HG03280 (cell line): ENCODE results near the gene HAT1.
"Not testable (repeated sequence)": the region's sequence is repeated elsewhere in the genome, so short reads cannot be mapped to it uniquely, and the experiment has no call there.

ENCODE experiments used
- ATAC-seq: cut with Tn5 transposase; IDR thresholded peaks from one replicate; pipeline ENCODE4 v1.9.1; 2021; ENCODE audit warnings: mild to moderate bottlenecking, moderate library complexity; ENCODE audit not compliant: unreplicated experiment

Gene HAT1, protein sequence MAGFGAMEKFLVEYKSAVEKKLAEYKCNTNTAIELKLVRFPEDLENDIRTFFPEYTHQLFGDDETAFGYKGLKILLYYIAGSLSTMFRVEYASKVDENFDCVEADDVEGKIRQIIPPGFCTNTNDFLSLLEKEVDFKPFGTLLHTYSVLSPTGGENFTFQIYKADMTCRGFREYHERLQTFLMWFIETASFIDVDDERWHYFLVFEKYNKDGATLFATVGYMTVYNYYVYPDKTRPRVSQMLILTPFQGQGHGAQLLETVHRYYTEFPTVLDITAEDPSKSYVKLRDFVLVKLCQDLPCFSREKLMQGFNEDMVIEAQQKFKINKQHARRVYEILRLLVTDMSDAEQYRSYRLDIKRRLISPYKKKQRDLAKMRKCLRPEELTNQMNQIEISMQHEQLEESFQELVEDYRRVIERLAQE

DNA sequence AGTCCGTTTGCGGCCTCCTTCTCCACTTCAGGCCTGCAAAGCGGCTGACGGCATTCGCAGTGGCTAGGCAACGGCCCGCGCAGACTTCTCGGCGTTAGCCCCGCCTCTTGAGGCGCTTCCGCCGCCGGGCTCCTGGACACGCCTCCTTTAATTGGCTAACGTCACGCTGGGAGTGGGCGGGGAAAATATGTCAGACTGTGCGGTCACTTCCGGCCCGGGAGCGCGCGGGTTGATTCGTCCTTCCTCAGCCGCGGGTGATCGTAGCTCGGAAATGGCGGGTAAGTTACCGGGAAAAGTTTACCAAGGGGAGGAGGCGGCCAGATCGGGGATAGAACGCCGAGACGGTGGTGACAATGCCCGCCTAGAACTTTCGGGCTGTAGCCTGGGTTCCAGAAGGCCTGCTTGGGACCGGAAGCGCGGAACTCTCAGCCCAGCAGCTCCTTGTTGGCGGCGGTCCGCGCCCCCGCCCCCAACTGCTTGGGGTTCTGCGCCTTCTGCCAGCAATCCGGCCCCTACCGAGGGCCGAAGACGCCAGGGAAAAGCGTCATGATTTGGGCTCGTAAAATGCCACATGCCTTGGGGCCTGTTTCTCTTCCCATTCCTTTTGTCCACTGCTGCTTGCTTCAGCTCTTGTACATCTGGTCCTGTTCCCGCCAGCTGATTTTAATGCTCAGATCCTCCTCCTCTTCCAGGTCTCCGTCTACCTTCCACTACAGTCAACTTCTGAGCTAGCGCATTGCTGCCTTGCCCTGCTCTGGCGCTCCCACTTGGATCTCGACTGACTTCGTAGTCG, at the start of gene HAT1:
TSS of gene HAT1 (plus strand) at position 232 of the 793 bp plus-strand sequence. CDS start at position 272, 40 bp downstream.
- ATAC-seq: peak; percentile 98

DNA sequence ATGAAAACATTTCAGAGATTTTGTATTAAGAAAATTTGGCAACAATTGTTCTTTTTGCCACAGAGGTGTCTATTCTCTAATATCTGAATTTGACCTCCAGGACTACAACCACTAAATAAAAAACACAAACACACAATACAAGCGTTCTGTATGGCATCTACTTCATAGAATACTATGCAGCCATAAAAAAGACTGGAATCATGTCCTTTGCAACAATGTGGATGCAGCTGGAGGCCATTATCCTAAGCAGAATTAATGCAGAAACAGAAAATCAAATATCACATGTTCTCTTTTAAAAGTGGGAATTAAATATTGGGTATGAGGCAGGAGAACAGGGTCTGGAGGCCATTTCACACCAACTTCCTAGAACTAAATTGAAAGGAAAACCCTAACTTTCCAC, 47.7 kb upstream of the HAT1 start:
- ATAC-seq: no peak

DNA sequence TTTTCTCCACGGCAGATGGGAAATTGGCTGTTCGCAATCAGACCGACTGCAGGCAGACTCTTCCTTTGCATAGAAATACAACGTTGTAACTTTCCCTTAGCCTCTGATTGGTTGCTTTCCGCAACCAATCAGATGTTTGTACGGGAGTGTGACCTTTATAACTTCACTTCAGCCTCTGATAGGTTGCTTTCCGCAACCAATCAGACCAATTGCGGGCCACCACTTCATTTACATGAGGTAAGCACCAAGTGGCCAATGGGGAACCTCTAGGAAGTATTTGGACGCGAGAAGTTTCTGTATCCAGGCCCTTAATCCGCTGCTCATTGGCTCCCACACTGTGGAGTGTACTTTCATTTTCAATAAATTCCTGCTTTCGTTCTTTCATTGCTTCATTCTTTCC, 47.3 kb upstream of the HAT1 start:
- no peak for ATAC-seq

DNA sequence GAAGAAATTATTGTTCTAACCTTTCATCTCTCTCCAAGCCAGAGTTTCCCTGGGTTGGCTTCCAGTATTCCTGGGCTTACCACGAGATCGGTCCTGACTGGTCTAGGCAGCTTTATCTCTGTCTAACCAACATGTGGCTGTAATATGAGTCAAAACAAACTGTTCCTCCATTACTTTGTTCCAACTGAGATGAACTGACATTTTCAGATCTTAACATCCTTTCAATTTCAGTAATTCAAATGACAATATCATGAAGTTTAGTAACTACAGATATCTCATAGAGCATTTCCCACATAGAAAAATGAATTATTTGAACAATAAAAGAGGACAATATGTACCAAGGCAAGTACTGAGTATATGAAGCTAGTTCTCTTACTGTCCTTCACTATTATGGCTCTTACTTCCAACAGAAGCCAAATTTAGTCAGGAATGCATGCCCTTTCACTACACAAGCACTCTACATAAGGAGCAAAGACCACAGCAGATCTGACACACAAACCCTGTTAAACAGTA, 43.7 kb upstream of the HAT1 start:
- ATAC-seq: no peak

DNA sequence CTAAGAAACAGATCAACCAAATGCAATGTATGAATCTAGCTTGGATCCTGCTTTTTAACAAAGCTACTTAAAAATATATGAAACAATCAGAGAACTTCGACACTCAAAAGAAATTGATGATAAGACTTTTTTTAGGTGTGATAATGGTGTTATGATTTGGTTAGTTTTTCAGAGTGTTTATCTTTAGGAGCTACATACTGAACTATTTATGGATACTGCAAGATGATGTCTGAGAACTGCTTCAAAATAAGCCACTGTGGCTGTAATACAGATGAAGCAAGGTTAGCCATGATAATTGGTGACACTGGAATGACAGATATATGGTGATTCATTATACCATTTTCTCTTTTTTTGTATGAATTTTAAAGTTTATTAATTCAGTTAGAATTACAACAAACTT, 42.4 kb upstream of the HAT1 start:
- ATAC-seq: no peak

DNA sequence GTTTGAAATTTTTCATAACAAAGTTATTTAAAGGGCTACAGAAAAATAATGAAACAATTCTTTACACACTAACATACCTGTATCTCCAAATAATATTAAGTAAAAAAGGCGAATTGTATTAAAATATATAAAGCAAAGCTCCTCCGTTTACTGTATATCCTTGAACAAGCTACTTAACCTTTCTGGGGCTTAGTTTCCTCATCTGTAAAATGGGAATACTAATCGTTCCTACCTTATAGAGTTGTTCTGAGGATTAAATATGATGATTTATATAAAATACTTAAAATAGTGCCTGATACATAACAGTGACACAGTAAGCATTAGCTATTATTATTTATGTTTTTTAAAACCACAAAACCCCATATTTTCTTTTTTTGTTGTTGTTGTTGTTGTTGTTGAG, 41.5 kb upstream of the HAT1 start:
- ATAC-seq: no peak

DNA sequence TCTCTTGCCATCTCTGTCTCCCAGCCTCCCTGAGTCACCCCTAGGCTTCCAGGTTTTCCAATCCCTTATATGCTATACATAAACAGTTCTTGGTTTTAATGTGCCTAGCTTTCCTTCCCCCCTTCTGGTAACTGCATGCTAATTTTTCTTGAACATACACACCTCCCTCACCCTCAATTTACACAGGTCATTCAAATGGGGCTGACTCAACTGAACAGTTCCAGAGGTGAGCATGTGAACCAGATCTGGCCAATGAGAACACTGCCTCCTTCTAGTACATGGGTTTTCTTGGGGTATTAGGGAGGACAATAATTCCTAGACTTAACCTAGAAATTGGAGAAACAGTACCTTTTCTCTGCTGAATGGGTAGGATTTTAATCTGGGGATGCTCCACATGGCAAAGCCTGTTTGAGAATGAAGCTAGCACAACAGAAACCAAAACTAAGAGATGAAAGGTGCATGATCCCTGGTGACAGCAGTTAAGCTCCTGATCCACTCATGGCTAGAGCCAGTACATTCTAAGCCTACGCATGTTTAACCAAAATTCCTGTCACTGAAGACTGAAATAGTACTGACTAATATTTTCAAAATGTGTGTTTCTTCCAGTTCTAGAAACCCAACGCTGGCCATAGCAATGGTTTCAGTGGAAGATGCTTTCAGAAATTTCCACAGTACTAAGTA, 40.0 kb upstream of the HAT1 start:
- peak; percentile 65 for ATAC-seq

DNA sequence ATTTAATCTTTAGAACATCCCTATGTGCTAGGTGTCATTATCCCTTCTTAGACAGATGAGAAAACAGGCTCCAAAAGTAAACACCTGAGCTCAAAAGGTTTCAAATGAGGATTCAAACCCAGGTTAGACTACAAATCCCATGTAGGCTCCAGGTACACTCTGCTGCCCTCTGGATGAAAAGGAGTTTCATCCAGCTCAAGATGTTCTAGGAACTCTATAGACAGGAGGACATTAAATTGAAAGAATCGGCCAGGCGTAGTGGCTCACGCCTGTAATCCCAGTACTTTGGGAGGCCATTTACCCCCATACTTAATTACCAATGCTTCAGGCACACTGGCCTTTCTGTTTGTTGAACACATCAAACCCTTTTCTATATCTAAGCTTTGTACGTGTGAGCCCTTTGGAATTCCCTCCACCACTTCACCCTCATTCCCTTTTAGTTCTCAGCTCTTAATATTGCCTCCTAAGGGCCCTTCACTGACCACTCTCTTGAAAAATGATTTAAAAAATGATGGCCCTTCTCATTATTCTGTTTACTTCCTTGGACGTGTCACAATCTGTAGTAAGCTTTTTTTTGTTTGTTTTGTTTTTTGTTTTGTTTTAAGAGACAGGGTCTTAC, 38.9 kb upstream of the HAT1 start:
- no peak for ATAC-seq

DNA sequence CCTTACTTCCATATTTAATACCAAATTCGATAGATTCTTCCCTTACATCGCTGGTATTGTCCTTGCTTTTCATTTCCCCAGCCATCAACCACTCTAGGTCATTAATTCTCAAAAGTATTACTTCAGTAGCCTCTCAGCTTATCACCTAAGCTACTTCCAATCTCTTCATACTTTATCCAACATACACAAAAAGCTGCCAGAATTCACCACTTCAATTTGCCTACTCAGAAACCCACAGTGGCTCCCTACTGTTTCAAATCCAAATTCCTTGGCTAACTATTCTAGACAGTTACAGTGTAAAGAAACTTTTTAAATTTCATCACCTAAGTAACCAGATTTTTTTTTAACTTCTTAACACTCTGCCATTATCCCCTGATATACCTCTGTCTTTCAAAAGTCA, 32.9 kb upstream of the HAT1 start:
- no peak for ATAC-seq

DNA sequence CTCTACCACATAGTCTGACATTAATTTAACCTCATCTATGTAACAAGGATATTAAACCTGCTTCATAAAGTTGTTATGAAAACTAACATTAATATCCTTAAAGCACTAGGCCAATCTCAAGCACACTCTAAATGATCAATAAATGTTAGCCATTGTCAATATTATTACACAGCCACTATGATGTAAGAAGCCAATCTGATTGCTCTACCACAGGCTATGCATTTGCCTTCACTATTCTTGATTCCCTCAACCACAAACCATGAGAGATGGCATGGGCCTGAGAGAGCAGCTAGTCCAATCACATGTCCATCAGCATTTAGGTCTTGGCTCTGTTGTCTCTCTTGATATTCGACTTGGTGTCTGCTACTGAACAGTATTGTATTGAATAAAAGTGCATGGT, 32.5 kb upstream of the HAT1 start:
- ATAC-seq: no peak

DNA sequence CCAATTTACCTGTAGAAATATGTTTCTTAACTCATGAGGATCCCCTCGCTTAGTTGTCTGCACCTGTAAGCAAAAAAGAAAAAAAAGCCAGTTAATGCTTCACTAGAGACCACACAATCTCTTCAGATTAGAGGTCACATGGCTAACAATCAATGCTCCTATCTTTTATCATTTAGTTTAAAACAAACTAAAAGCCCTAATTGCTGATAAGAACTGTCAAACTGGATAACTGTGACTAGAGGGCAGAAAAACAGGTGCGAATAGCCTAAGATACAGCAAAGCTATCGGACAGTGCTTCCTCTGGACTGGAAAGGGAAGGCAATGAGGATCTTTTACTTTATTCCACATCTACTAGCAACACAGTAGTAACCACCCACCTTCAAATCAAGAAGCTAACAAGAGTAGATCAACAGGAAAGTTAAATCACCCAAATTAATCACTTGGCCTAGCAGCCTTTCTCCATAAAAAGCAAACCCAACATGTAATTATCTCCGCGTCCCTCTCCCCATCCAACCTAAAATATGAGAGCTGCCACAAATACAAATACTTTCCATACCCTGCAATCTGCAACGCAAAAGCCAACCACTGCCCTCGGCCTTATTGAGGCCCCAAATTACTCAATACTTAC, 29.0 kb upstream of the HAT1 start:
- ATAC-seq: no peak

DNA sequence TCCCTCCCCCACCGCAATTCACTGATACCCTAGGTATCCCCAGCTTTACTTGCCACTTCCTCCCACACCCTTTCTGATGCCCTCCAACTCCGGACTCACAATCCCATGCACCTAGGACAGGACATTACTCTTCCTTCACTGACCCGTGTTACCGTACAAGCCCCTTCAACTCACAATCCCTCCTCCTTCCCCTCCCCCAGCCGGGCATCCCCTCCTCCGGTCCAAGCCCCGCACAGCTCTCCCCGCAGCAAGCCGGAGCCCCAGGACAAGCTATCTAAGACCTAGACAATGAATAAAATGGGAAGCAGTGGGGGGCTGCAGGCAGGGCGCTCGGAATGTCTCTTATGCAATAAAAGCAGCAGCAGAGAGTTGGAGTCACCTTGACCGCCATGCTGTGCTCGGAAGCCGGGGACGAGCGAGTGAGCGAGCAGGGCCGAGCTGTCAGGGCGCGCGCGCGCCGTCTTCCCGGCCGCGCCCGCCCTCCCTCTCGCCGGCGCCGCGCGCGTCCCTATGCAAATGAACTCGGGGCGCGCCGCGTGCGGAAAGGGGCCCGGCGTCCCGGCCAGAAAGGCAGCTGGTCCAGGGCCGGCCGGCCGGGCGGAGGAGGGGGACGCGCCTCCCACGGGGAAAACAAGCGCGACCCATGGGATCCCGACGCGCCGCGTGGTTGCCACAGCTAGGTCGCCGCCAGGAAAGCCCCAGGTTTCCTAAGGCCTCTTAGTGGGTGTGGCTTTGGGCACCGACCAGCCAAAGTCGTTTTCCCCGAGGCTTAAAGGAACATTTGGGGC, 28.2 kb upstream of the HAT1 start, which contains the start of gene SLC25A12:
TSS of gene SLC25A12 (minus strand) at position 421 of the 788 bp plus-strand sequence. CDS start at position 391, 30 bp downstream.
- ATAC-seq: peak; percentile 96

DNA sequence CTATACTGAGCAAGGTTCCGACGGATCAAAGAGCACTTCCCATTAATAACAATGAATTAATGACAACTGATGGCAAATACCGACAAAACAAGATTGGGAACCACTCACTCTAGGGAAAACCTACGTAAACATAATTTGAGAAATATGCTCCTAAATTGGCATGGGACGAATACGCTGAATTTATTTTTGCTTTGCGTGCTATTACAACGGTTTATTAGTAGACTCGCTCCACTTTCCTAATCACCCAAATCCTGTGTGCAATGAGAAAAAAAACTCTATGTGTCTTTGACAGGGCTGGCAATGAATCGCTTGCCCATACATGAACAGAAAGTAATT, 27.7 kb upstream of the HAT1 start:
- ATAC-seq: no peak

DNA sequence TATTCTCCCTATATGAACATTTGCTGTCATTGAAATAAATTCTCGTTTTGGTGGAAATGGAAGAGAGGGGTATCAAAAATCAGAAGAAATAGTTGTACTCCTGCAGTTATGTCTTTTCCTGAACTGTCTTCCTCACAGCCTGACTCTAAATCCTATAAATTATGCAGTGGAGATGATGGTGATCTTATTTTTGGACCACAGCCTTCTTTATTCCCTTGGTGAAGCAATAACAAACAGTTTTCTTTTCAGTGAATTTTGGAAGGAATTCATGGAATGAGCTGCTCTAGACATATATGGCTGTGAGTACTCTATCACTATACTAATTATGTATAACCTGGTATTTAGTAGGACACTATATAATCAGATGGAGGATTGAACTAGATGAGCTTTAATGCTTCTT, 26.5 kb upstream of the HAT1 start:
- ATAC-seq: no peak

DNA sequence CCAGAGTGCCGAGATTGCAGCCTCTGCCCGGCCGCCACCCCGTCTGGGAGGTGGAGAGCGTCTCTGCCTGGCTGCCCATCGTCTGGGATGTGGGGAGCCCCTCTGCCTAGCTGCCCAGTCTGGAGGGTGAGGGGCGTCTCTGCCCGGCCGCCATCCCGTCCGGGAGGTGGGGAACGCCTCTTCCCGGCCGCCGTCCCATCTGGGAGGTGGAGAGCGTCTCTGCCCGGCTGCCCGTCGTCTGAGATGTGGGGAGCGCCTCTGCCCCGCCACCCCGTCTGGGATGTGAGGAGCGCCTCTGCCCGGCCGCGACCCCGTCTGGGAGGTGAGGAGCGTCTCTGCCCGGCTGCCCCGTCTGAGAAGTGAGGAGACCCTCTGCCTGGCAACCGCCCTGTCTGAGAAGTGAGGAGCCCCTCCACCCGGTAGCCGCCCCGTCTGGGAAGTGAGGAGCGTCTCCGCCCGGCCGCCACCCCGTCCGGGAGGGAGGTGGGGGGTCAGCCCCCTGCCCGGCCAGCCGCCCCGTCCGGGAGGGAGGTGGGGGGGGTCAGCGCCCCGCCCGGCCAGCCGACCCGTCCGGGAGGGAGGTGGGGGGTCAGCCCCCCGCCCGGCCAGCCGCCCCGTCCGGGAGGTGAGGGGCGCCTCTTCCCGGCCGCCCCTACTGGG, 22.5 kb upstream of the HAT1 start:
- ATAC-seq: not testable (repeated sequence)

DNA sequence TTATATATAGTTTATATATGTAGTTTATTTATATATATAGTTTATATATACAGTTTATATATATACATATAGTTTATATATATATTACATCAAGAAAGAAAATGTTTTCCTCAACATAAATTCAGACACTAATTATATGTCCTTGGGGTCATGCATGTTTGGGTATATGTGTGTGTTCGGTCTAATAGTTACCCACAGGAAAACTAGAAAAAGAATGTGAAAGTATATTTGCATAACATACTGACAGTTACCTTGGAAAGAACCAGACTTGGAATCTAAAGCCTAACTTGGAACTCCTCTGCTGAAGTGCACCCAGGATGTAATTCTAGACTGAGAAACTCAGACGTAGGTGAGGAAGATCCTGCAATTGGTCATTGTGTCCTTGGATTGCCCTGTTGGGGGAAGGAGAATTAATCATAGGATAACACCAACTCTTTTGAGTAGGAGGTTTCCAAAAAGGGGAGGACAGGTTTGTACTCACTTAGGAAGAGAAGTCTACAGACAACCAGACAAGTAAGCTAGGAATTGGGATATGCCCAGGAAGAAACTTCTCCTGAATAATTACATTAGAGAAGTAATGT, 19.3 kb upstream of the HAT1 start:
- ATAC-seq: no peak

DNA sequence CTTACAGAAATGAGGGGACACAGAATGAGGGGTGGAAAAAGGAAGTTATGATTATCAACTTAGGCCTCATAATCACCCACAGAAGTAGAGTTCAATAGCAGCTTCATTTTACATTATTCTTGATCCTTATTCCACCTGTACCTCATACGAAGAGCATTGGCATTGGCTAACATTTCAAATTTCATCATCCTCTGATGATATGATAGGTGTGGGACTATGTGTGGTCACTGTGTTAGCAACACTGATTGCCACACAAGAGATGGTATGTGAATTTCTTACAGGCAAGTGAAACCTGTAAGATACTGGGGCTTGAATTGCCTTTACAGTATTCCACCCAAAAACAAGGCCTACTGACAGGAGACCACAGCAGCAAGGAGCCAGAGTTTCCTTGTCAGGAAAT, 14.0 kb upstream of the HAT1 start:
- no peak for ATAC-seq

DNA sequence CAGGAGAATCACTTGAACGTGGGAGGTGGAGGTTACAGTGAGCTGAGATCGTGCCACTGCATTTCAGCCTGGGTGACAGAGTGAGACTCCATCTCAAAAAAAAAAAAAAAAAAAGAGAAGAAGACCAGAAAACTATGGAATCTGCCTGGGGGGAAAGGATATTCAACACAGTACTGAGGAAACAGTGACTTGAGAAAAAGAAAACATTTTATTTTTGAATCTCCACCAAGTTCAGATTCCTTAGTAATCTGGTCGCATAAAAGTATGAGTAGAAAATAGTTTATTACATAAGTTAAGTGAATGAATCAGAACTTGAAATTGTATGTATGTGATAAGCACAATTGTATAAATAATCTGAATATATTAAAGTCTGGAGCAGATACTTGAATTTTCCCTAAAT, 13.0 kb upstream of the HAT1 start:
- no peak for ATAC-seq

DNA sequence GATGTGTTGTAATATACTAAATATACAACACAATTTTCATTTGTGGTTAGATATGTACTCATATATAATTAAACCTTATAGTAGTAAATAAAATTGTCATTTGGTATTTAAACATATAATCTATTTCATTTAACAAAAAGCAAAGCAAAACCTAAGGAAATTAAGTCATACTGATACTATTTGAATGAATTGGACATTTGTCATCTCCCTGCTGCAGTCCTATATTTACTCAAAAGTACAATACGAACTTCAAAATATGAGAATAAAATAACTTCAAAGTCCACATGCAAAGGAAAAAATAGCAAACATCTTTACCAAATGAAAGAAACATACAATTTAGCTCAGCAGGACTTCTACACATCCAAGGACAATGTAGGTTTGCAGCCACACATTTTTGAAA, 11.8 kb upstream of the HAT1 start:
- no peak for ATAC-seq
